ENCODE results near the gene GAP43.

Gene GAP43

GRCh38 chr3:115768661-115769060 is 145.4 kb downstream of the GAP43 start:
- DNase-seq: no peak

All from SHP77 (cell line).